Lung (tissue), 12 donors: ENCODE data around the gene PNLIP. TPM values are rescaled to one million over a fixed set of nuclear protein-coding genes. Genes with fewer than 3 reads are reported as not detected.

Experiments used
- ATAC-seq: fragments of 200-7000 bp; cut with Tn5 transposase; one replicate; pipeline ENCODE4 v1.9.1; 2020; ENCODE audit warnings: moderate number of reproducible peaks; ENCODE audit not compliant: insufficient read depth, low FRiP score
- DNase-seq, 3 donors: peaks; one replicate each; pipeline ENCODE4 v3.0.0-alpha.2; 2013 to 2017
- H3K27ac ChIP-seq, 2 donors: one replicate each; pipeline ENCODE4 v1.5.1; 2013; ENCODE audit warnings: mild to moderate bottlenecking in 2 of 2, moderate library complexity in 2 of 2, control low read depth in 1 of 2, inconsistent platforms in 1 of 2, low read depth in 1 of 2, low read length in 1 of 2
- H3K27me3 ChIP-seq, 3 donors: one replicate each; pipeline ENCODE4 v1.5.1; 2013; ENCODE audit warnings: low read length in 2 of 3; ENCODE audit not compliant: control insufficient read depth in 3 of 3, insufficient read depth in 3 of 3
- H3K36me3 ChIP-seq, 4 donors: one replicate each; pipeline ENCODE4 v1.5.1; 2013; ENCODE audit warnings: low read length in 4 of 4, mild to moderate bottlenecking in 1 of 4, moderate library complexity in 1 of 4; ENCODE audit not compliant: control insufficient read depth in 4 of 4, insufficient read depth in 4 of 4
- H3K4me1 ChIP-seq, 5 donors: one replicate each; pipeline ENCODE4 v1.5.1; 2013; ENCODE audit warnings: low read length in 5 of 5, mild to moderate bottlenecking in 2 of 5, moderate library complexity in 1 of 5; ENCODE audit not compliant: control insufficient read depth in 5 of 5, insufficient read depth in 5 of 5
- H3K4me3 ChIP-seq: one replicate; pipeline ENCODE4 v1.5.1; 2013; ENCODE audit warnings: mild to moderate bottlenecking, control low read depth, moderate library complexity
- H3K9ac ChIP-seq, 2 donors: one replicate each; pipeline ENCODE4 v1.5.1; 2013; ENCODE audit warnings: low read length in 2 of 2, control low read depth in 1 of 2; ENCODE audit not compliant: insufficient read depth in 1 of 2
- H3K9me3 ChIP-seq, 4 donors: one replicate each; pipeline ENCODE4 v1.5.1; 2013; ENCODE audit warnings: low read length in 3 of 4, mild to moderate bottlenecking in 1 of 4, moderate library complexity in 1 of 4; ENCODE audit not compliant: control insufficient read depth in 4 of 4, insufficient read depth in 3 of 4
- CTCF ChIP-seq: IDR thresholded peaks from 2 replicates; pipeline ENCODE4 v1.5.1; 2012; ENCODE audit warnings: mild to moderate bottlenecking; ENCODE audit errors: control extremely low read depth, extremely low read depth
- WGBS, 2 donors: extraction: QIAGEN DNeasy Blood & Tissue Kit; methylation state at CpG; one replicate each; pipeline ENCODE4 v1.1.7; 2013; 5-methylcytosine and 5-hydroxymethylcytosine counted together
- polyA plus RNA-seq, 2 donors: library from polyadenylated mRNA; stranded (reverse); fragments of 200-250 nt; gene quantifications; one replicate each; pipeline ENCODE4 v1.2.1, GENCODE V29; 2013
- total RNA-seq, 2 donors: library from RNA; depleted of rRNA in 1 of 2; stranded (reverse); fragments of >200 nt in 1 of 2; gene quantifications; one replicate each; pipeline ENCODE4 v1.2.1, GENCODE V29; 2014 to 2021
- donor health status: control.
- donor health status: control.
- donor health status: Bipolar disorder and iron deficiency.
- donor health status: healthy.
- donor health status: DM: yes; HTN: yes; CAD: no.

The PNLIP gene
- total and polyA plus RNA-seq, 4 donors = 0.14 to 2.9 TPM; not detected in 2

GRCh38 chr10:116548301-116548700 is 2.6 kb downstream of the PNLIP start:
- ATAC-seq (no peak), DNase-seq (peak in 2 of 3 donors; percentile 1 to 6)
- H3K36me3 ChIP-seq = no peaks in the 10 kb centered on the region
- H3K27ac ChIP-seq = no peak overlapping the region
- 78 to 86% methylated on average over 5 of the region's 5 CpGs for WGBS, 2 donors
- H3K27me3 ChIP-seq = no peaks in the 10 kb centered on the region
- H3K4me1 ChIP-seq = no peaks in the 10 kb centered on the region
- TF ChIP-seq CTCF = no peak
- H3K9ac ChIP-seq = no peak overlapping the region
- no peak overlapping the region for H3K4me3 ChIP-seq
- H3K9me3 ChIP-seq = no peaks in the 10 kb centered on the region

GRCh38 chr10:116553378-116553980 is 7.7 kb downstream of the PNLIP start:
- no peak overlapping the region for H3K9ac ChIP-seq
- no peaks in the 10 kb centered on the region for H3K27me3 ChIP-seq
- H3K36me3 ChIP-seq = no peaks in the 10 kb centered on the region
- no peaks in the 10 kb centered on the region for H3K9me3 ChIP-seq
- WGBS, 2 donors = 89 to 91% methylated on average over 13 of the region's 13 CpGs
- no peak overlapping the region for H3K4me3 ChIP-seq
- DNase-seq (no peak), ATAC-seq (no peak)
- no peak overlapping the region for H3K27ac ChIP-seq
- TF ChIP-seq CTCF = no peak
- H3K4me1 ChIP-seq = no peaks in the 10 kb centered on the region

- no peaks in the 10 kb centered on the region for H3K36me3 ChIP-seq
Measured at GRCh38 chr10:116554628-116555027, 8.9 kb downstream of the PNLIP start.

More at GRCh38 chr10:116554628-116555027, 8.9 kb downstream of the PNLIP start:
- TF ChIP-seq CTCF = no peak
- Histone ChIP-seq H3K27ac (no peak overlapping the region), H3K4me1 (no peaks in the 10 kb centered on the region), H3K4me3 (no peak overlapping the region), H3K27me3 (no peaks in the 10 kb centered on the region), H3K9me3 (no peaks in the 10 kb centered on the region), H3K9ac (no peak overlapping the region)
- ATAC-seq (no peak), DNase-seq (no peak)
- WGBS, 2 donors = 64% methylated on average over 5 of the region's 5 CpGs
